Islet of Langerhans (tissue), 1 donor: ENCODE results near the gene RAPGEF5.

Source experiments
- FAIRE-seq: peaks from one replicate; lab custom pipeline; 2011; peaks lifted over from hg19 to GRCh38; lab: Jason Lieb, UNC

Gene RAPGEF5

GRCh38 chr7:22256541-22257096 lies 100.3 kb downstream of the RAPGEF5 start:
- FAIRE-seq, result no peak

DNA sequence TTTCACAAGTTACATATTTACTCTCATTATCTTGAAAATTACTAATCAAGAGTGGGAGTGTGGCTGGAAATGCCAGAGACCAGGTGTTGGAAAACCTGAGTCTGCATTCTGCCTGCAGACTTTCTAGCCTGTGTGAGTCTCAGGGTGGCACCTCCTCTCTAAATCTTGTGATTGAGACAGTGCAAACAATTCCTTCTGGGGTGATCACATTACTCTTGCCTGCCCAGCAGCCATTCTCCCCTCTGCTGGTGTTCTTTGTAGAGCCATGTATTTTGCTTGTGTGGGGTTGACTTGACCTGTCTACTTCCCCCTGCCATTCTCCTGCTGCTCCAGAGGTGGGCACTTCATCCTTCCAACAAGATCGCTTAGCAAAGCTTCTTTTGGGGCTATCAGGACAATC lies 101.1 kb downstream of the RAPGEF5 start:
- FAIRE-seq, result no peak

DNA sequence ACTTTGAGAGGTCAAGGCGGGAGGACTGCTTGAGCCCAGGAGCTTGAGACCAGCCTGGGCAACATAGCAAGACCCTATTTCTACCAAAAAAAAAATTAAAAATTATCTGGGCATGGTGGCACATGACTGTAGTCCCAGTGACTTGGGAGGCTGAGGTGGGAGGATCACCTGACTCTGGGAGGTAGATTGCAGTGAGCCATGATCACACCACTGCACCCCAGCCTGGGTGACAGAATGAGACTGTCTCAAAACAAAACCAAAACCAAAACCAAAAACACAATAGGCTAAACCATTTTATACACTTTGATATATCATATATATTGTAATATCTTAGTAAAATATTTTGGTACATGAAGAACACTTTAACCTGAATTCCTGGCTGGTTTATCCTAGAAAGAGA lies 101.6 kb downstream of the RAPGEF5 start:
- no peak for FAIRE-seq

GRCh38 chr7:22252936-22253536 lies 103.9 kb downstream of the RAPGEF5 start:
- FAIRE-seq, result no peak

DNA sequence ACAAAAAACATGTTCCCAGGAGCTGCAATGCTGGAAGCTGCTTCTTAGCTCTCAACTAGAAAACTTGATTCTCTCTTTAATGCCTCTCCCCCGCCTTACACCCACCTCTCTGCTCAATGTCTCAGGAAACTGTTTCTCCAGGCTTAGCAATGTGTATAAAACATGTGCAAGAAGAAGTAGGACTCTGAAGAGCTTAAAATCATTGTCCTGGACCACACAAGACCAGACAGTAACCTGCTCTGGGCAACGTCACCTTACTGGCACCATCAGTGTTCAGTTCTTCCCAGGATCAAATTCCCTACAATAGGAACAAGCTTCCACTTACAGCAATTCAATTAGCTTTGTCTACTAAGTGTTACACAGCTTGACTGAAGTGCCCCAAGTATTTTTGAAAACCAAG lies 104.9 kb downstream of the RAPGEF5 start:
- no peak for FAIRE-seq

- FAIRE-seq, result no peak
Measured at GRCh38 chr7:22251281-22251680, 105.7 kb downstream of the RAPGEF5 start.

- no peak for FAIRE-seq
Measured at GRCh38 chr7:22250390-22250789, 106.6 kb downstream of the RAPGEF5 start.

GRCh38 chr7:22248111-22248809 lies 108.7 kb downstream of the RAPGEF5 start:
- no peak for FAIRE-seq

DNA sequence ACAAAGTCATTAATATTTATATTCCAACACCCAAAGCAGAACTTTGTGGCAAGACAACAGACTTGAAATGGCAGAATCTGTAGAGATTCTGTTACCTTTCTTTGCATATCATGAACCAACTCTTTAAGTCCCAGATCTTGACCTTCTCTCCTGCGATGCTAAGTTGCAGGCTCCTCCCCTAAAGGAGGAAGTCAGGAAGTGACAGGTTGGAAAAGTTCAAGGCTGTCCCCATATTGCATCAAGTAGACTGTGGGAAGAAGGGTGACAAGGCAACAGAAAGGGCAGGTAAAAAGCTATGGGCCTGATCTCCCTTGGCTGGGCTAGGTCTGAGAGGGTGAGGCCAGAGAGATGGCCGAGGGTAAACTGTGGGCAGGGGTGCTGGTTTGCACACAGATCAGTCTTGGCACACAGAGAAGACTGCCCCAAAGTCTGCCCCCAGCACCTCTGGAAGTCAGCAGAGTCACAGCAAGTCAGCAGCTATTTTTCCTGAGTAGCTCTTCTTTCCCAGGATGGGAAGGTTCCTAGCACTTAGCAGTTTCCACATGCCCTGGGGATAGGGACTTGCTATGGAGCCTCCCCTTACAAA lies 115.1 kb downstream of the RAPGEF5 start:
- no peak for FAIRE-seq

- FAIRE-seq, result no peak
Measured at GRCh38 chr7:22240904-22241571, 115.9 kb downstream of the RAPGEF5 start.

DNA sequence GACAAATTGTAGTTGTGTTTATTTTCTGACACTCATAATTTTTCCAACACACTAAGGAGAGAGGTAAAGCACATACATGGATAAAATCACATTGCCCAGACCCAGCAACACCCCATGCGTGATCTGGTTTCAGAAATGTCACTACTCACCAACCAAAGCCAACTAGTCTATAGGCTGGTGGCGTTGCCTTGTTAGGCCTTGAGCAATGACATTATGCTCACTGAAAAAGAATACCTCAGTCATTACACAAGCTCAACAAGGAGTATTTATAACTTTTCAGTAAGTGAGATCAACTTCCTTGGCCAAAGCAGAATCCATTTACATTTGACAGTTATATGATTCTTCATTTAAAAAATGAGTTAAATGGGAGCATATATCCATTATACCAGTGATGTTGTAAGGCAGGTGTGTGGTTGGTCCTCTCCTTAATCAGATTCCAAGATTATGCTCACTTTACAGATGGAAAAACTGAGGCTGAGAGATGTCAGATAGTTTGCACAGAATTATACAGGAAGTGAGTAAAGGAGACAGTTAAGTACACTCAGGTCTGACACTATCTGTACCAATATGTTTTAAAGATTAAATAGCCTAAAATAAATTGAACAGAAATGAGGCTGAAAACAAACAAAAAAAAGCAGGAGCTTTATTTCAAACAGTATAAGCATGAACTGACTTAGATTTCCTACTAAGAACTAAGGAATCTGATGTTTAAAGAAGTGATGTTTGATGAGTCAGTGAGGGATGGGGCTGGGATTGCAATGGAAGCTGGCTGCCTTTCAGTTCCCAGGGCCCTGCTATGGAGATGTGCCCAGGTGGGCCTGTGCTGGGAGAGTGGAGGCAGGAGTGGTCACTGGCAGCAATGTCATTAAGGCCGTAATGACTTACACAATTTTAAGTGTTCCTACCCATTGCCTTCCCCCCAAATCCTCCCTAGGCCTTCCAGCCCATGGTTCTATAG lies 118.3 kb downstream of the RAPGEF5 start:
- no peak for FAIRE-seq

DNA sequence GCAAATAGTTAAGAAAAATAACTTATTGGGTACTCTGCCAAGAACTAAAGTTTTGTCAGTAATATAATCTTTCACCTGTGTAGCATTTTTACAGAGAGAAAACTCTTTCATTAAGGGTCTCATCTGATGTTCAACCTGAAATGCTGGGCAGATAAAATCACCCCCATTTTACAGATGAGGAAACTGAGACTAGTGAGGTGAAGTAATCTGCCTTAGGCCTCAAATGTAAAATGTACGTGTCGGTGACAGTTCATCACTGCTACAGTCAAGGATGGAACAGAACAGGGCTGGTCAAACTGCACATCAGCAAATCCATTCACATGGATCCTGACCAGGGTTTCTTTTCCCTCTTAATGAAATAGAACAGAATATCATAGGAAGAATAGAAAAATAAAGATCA lies 121.8 kb downstream of the RAPGEF5 start:
- no peak for FAIRE-seq

DNA sequence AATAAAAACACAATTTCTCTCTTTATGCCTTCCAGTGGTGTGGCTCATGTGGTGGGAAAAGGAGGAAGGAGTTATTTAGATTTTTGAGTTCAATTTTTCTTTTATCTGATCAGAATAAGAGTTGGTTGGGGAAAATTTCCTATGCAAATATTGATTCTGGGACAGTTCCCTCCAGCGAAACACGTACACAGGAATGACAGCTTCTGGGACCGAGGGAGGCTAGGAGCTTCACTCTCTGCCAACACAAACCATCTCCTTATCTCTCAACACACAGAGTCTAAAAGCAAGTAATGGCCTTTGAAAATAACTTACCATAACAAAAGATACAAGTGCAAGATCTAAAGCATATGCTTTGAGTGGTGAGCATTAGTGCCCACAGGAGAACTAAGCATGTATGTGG lies 122.7 kb downstream of the RAPGEF5 start:
- no peak for FAIRE-seq

DNA sequence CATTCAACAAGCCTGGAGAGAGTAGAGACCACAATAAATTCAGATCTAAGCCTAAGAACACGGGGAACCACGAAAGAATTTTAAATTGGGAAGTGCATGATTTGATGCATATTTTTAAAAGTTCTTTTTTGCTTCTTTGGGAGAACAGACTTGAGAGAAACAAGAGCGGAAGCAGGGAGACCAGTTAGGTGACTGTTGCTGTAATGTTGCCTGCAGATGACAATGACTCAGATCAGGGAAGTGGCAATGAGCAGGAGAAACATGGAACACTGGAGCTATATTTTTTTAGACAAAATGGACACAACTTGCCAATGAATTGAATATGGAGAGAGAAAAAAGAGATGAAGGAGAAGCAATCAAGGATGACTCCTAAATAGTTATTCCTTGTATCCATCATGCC lies 125.1 kb downstream of the RAPGEF5 start:
- no peak for FAIRE-seq

DNA sequence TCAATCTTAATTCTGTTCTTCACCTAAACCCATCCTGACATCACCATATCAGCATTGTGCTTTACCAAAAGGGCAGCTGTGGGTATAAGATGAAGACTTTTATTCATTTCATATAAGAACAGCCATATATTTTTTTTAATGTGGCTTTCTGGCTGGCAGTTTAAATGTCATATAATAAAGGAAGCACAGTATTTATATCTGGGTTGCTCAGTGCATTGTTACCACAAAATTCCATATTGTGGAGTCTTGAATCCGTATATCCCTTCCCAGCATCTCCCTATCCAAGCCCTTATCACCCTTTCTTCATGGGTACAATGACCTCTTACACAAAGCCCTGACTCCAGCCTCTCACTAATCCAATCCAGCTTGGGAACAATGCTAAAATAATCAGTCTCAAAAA lies 125.8 kb downstream of the RAPGEF5 start:
- FAIRE-seq, result no peak

- FAIRE-seq, result no peak
Measured at GRCh38 chr7:22230238-22230637, 126.7 kb downstream of the RAPGEF5 start.

DNA sequence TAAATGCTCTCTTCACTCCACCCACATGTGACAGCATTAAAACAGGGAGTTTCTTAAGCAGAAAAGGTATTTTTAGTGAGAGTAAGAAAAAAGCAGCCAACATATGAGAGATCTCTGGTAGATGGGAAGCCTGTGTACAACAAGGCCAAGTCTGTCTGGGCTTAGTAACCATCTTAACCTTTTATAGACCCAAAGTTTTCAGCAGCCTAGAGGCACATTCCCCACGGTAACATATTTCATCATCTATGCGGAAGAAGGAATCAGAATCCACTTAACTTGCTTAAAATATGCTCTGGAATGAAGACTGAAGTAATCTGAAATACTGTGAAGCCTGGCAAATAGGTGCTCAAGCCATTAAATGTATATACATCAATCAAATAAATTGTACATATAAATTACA lies 127.8 kb downstream of the RAPGEF5 start:
- no peak for FAIRE-seq

DNA sequence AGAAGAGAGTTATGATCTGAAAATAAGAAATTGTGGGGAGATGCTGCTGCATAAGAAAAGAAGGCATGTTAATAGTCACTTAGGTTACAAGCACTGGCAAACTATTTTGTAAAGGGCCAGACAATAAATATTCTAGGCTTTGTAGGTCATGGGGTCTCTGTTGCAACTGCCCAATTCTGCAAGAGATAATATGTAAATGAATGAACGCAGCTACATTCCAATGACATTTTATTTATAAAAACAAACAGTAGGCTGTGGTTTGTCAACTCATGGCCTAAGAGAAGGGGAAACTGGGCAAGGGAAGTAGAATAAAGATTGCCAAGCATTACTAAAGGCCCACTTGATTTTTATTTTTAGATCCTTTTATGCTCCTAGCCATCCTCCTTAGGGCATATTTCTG lies 133.1 kb downstream of the RAPGEF5 start:
- FAIRE-seq, result no peak

DNA sequence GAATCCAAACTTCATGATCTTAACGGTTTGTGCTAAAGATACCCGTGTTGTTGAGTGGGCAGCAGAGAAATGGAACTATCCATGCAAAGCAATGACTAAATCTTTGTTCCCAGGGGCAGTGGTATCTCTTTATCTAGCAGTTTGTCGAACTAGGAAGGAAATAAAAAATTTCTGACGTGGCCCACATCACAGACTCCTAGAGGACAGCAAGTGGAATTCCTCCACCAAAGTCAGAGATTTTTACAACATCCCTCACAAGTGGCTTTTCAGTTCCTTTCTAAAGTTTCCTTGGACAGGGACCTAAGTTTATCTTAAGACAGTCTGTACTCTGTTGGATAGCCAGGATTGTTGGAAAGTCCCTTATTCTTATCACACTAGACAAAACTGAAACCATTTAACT lies 136.0 kb downstream of the RAPGEF5 start:
- no peak for FAIRE-seq

DNA sequence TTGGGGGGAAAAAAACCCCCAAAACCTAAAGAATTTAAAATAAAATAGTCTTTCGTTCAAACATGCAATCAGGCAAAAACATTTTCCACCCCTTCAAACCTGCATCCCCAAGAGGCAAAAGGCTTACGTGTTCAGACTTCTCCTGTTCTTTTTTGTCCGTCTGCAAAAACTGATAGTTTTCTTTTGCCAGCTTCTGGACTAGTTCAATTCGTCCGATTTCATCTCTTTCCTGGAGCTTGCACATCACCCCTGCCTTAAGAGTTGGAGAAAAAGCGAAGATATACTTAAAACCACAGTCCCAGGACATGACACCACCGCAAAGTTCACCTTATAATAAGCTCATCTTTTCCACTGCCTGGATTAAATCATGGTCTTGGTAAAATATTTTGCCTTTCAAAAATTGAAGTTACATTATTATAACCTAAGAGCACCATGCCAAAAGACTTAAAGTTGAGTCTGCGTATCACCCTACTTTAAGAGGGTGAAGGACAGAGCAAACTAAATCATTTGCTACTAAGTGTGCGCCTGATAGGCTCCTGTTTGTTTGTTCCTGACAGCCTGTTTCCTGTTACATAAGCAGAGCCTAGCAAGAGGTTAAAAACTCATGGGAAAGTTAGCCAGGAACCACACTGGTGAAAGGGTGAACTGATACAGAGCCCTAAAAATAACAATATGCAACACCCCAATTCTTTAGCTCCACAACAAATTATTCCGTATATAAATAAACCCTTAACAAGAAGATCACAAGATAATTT lies 137.0 kb downstream of the RAPGEF5 start:
- FAIRE-seq, result no peak

GRCh38 chr7:22219036-22219435 lies 137.9 kb downstream of the RAPGEF5 start:
- FAIRE-seq, result no peak
